GM15510 (cell line): ENCODE results near the gene POU3F1.

ENCODE experiments used
- POLR2A ChIP-seq: IDR thresholded peaks from 3 replicates; pipeline ENCODE4 v1.6.1; 2011; ENCODE audit warnings: borderline replicate concordance; ENCODE audit not compliant: insufficient read length; ENCODE audit errors: extremely low read depth

Gene POU3F1

DNA sequence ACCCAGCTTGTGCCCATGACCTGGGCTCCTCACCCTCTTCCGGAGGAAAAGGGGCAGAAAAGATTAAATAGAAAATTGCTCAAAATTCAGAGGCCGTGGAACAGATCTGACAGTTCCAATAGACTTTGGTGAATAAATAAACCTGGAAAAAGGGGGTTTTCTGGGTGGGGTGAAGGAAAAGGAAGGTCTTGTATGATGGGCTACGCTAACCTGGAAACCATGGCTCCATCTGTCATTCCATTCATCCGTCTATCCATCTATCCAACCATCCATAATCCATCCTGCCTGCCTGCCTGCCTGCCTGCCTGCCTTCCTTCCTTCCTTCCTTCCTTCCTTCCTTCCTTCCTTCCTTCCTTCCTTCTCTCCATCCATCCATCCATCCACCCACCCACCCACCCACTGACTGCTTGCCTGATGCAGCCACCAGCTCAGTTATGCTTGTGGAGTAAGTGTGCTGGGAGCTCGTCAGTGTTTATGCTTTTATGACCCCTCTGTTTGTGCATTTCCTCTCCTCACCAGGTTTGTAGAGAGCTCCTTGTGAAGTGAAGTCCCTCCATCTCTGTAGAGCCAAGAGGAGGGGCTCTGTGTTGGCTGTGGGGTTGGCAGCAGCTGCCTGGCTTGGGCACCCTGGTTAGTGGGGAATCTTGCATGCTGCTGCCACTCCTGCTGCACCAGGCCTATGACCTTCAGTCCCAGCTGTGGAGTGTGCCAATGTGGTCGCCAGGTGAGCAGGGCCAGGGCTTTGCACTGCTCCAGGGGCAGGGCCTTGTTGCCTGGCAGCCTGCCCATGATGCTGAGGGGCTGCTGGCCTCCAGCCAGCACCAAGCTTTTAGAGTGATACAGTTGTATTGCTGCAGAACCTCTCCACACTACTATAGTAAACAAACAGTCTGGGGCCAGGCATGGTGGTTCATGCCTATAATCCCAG is 16.0 kb upstream of the POU3F1 start:
- TF ChIP-seq POLR2A = no peak

GRCh38 chr1:38061883-38062328 is 15.3 kb upstream of the POU3F1 start:
- TF ChIP-seq POLR2A = no peak

- TF ChIP-seq POLR2A = no peak
Measured at GRCh38 chr1:38061290-38061689, 14.7 kb upstream of the POU3F1 start.

GRCh38 chr1:38060498-38060897 is 13.9 kb upstream of the POU3F1 start:
- TF ChIP-seq POLR2A = no peak

DNA sequence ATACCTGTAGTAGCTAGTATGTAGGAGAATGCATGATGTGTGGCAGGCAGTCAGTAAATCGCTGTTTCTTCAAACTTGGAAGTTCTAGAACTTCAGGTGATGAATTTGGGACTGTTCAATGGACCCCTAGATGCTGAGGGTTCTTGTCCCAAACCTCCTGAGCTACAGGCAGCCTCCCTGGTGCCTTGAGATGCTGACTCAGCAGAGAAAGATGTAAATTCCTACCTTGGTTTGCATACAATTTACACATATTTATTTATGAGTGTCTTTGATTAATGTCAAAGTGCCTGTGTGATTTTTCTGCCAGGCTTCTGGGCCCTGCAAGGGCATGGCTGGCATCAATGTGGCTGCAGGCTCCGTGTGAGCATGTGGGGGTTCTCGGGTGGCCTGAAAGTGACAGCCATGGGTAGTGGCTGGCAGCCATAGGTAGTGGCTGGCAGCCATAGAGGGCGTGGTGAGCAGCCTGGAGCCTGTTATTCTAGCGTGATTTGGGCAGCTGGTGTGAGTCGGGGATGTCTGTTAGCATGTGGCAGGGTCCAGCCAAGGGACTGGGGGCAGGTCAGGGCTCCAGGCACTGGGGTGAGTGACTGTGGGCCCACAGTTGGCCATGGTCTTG is 13.2 kb upstream of the POU3F1 start:
- TF ChIP-seq POLR2A = no peak

- no peak for TF ChIP-seq POLR2A
Measured at GRCh38 chr1:38055965-38056364, 9.4 kb upstream of the POU3F1 start.

- no peak for TF ChIP-seq POLR2A
Measured at GRCh38 chr1:38055398-38055797, 8.8 kb upstream of the POU3F1 start.

GRCh38 chr1:38053416-38054091 is 7.0 kb upstream of the POU3F1 start:
- no peak for TF ChIP-seq POLR2A

DNA sequence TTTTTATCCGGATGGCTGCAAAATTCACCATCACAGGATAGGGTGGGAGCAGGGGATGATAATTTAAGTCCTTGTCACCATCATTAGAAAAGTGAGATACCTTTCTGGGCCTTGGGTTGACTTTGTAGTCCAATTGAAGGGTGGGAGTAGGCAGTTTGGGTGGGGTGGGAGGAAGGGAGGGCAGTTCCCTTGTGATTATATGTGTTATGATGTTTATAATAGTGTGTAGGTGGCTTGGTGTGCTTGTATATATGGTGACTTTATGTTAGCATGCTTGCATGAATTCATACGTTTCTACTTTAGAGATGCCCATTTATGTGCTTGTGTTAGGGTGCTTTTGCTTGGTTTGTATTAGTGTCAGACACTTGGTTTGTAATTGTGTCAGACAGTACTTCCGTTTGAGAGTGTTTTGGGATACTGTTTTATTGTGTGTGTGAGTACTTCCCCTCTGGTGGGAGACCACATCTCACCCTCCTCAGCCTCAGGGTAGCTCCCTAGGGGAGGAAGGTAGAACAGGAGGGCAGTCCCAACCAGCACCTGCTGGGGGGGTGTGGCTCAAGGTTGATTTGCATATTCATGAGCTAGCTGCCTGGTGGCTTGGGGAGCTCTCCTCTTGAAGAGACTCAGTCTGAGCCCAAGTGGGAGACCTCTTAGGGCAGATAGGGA is 6.3 kb upstream of the POU3F1 start:
- no peak for TF ChIP-seq POLR2A

DNA sequence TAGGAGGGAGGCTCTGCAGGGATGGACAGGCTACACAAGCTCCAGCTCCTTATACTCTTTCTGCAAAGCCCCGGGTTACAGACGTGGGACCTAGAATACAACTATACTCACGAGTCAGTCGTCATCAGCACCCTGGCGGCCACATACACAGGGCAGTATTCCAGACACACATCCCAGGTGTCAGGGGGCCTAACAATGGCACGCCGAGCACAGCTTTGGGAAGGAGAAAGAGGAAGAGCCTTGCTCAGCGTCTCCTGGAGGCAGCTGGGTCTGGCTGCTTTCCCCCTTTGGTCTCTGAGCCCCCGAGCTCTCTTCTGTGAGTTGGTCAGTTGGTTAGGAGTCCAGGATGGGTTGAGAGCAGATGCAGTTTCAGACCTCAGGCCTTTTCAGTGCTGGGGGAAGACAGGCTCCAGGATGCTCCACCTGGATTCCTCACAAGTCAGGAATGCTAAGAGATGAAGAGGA is 4.5 kb upstream of the POU3F1 start:
- no peak for TF ChIP-seq POLR2A

DNA sequence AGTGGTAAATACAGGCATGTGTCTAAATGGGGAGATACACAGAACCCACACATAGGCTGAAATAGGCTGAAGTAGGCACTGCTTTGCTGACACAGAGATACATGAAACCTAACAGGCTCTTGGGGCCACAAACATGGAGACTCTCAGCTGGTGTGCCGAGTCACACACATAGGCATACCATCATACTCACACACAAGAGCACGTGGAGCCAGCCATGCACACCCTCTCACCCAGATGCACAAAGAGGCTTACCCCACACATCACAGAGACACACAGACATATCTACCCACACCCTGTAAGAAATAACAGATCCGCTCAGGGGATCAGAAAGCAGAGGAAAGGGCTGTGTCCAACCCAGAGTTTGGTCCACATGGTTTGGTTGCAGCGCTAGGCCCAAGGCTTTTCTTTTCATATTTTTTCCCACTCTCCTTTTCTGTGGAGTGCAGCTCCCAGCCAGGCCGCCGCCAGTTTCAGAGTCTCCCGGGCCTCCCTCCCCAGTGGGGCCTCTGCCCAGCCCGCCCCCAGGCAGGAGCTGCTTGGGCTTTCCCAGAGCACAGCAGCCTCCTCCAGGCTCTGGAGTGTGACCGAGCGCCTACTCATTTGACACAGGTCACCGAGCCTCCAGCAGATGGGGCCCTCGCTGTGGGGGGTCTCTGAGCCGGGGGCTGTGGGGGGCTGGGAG is 3.9 kb upstream of the POU3F1 start:
- no peak for TF ChIP-seq POLR2A

- no peak for TF ChIP-seq POLR2A
Measured at GRCh38 chr1:38047603-38048141, 1.1 kb upstream of the POU3F1 start.

DNA sequence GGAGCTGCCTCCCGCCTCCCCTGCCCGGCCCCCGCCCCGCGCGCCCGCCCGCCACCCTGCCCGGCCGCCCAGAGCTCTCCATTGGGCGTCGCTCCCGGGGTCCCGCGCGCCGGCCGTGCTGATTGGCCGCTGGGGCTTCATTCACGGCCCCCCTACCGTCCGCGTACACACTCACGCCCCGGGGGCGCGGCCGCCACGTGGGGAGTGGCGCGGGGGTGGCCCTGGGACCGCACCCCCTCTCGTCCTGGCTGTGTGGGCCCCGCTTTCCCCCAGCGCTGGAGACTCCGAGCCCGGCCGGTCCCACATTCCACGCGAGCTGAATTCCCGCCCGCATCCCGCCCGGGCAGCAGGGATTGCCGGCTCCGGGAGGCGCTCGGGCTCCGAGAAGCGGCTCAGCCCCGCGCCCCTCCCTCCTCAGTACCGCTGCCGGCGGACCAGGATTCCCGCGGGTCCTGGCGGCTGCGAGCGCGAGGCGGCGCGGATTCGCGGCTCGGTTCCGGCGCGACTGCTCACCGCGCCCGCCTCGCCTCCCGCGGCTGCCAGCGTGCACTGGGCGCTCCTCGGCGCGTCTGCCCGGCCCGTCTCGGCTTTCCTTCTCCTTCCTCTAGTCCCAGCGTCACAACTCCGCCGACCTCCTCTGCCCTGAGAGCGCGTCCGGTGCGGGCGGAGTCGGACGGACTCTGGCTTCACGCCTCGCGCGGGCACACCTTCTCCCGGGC is 450 bp upstream of the POU3F1 start:
- TF ChIP-seq POLR2A = no peak
